NCI-H748 (cell line): ENCODE results near the gene MPDZ.
"Not testable (repeated sequence)": the region's sequence is repeated elsewhere in the genome, so short reads cannot be mapped to it uniquely, and the experiment has no call there.

Experiments
- DNase-seq: peaks from one replicate; lab custom pipeline; 2025; ENCODE audit not compliant: unreplicated experiment; lab: John Stamatoyannopoulos, UW

Gene MPDZ

GRCh38 chr9:13266167-13266566 is 13.3 kb downstream of the MPDZ start:
- DNase-seq: no peak

- no peak for DNase-seq
These were observed 14.7 kb downstream of the MPDZ start for GRCh38 chr9:13264788-13265187.

- DNase-seq: no peak
These were observed 16.0 kb downstream of the MPDZ start for GRCh38 chr9:13263511-13263910.

- DNase-seq: no peak
These were observed 26.6 kb downstream of the MPDZ start for GRCh38 chr9:13252852-13253251.

GRCh38 chr9:13244181-13244580 is 35.3 kb downstream of the MPDZ start:
- peak; percentile 94 for DNase-seq

- DNase-seq: no peak
These were observed 38.2 kb downstream of the MPDZ start for GRCh38 chr9:13241283-13241682.

GRCh38 chr9:13239660-13240059 is 39.8 kb downstream of the MPDZ start:
- DNase-seq: no peak

GRCh38 chr9:13239208-13239607 is 40.3 kb downstream of the MPDZ start:
- DNase-seq: no peak

GRCh38 chr9:13234932-13235331 is 44.6 kb downstream of the MPDZ start:
- no peak for DNase-seq

- no peak for DNase-seq
These were observed 51.1 kb downstream of the MPDZ start for GRCh38 chr9:13228431-13228830.

GRCh38 chr9:13224366-13224765 is 55.1 kb downstream of the MPDZ start:
- DNase-seq: no peak

GRCh38 chr9:13222733-13223132 is 56.8 kb downstream of the MPDZ start:
- not testable (repeated sequence) for DNase-seq

- no peak for DNase-seq
These were observed 57.8 kb downstream of the MPDZ start for GRCh38 chr9:13221741-13222140.

- no peak for DNase-seq
These were observed 58.7 kb downstream of the MPDZ start for GRCh38 chr9:13220837-13221236.

GRCh38 chr9:13215791-13216554 is 63.5 kb downstream of the MPDZ start:
- DNase-seq: no peak

- DNase-seq: no peak
These were observed 65.5 kb downstream of the MPDZ start for GRCh38 chr9:13213998-13214397.

GRCh38 chr9:13213337-13213736 is 66.2 kb downstream of the MPDZ start:
- DNase-seq: peak; percentile 39

GRCh38 chr9:13210306-13210705 is 69.2 kb downstream of the MPDZ start:
- no peak for DNase-seq

- DNase-seq: no peak
These were observed 70.0 kb downstream of the MPDZ start for GRCh38 chr9:13209498-13209897.

- DNase-seq: no peak
These were observed 73.7 kb downstream of the MPDZ start for GRCh38 chr9:13205824-13206223.

GRCh38 chr9:13190040-13190439 is 89.5 kb downstream of the MPDZ start:
- DNase-seq: no peak

GRCh38 chr9:13189362-13189761 is 90.1 kb downstream of the MPDZ start:
- DNase-seq: no peak

GRCh38 chr9:13186774-13187173 is 92.7 kb downstream of the MPDZ start:
- DNase-seq: no peak
